ENCODE results near the gene TMOD2. TPM values are rescaled to one million over a fixed set of nuclear protein-coding genes. Genes with fewer than 3 reads are reported as not detected.
A peak's percentile ranks its signal among the peaks of the same experiment; 100 is the strongest.

The TMOD2 gene
- total RNA-seq, 1 donor from 2014 or later: 7.0 TPM

DNA sequence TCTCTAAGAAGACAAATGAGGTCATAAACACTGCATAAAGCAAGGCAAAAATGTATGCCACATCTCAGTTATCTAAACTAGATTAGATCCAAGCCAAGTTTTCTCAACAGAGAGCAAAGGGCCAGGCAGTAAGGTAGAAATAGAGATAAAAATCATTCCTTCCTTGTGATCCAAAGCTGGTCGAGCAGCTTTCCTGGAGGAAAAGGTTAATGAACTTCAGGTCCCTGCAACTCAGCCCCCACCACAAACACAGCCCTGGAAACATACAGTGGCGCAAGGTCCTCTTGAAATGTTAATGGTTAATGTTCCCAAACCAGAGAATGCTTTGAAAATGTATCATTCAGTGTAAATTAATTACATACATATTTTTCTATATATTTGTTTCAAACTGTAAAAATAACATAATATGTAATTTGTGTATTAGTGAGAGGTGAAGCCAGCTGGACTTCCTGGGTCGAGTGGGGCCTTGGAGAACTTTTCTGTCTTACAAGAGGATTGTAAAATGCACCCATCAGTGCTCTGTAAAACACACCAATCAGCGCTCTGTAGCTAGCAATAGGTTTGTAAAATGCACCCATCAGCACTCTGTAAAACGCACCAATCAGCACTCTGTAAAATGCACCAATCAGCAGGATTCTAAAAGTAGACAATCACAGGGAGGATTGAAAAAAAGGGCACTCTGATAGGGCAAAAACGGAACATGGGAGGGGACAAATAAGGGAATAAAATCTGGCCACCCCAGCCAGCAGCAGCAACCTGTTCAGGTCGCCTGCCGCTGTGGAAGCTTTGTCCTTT, 31.0 kb upstream of the TMOD2 start:
- no peaks in the 10 kb centered on the region for H3K27me3 ChIP-seq
- no peaks in the 10 kb centered on the region for H3K4me1 ChIP-seq
- H3K4me3 ChIP-seq: no peak overlapping the region
- no peak overlapping the region for H3K27ac ChIP-seq
- H3K36me3 ChIP-seq: peaks cover 3 to 17% of the 10 kb centered on the region in 2 donors
- no peak for DNase-seq (ENCODE audit: low spot score in 2 of 2)
- intact Hi-C loops (cut with DNase I): no loop called here
- H3K9me3 ChIP-seq: no peaks in the 10 kb centered on the region
- TF ChIP-seq, protein P1, sequence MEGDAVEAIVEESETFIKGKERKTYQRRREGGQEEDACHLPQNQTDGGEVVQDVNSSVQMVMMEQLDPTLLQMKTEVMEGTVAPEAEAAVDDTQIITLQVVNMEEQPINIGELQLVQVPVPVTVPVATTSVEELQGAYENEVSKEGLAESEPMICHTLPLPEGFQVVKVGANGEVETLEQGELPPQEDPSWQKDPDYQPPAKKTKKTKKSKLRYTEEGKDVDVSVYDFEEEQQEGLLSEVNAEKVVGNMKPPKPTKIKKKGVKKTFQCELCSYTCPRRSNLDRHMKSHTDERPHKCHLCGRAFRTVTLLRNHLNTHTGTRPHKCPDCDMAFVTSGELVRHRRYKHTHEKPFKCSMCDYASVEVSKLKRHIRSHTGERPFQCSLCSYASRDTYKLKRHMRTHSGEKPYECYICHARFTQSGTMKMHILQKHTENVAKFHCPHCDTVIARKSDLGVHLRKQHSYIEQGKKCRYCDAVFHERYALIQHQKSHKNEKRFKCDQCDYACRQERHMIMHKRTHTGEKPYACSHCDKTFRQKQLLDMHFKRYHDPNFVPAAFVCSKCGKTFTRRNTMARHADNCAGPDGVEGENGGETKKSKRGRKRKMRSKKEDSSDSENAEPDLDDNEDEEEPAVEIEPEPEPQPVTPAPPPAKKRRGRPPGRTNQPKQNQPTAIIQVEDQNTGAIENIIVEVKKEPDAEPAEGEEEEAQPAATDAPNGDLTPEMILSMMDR (IDR thresholded peaks at IDR 0.05): no peak

DNA sequence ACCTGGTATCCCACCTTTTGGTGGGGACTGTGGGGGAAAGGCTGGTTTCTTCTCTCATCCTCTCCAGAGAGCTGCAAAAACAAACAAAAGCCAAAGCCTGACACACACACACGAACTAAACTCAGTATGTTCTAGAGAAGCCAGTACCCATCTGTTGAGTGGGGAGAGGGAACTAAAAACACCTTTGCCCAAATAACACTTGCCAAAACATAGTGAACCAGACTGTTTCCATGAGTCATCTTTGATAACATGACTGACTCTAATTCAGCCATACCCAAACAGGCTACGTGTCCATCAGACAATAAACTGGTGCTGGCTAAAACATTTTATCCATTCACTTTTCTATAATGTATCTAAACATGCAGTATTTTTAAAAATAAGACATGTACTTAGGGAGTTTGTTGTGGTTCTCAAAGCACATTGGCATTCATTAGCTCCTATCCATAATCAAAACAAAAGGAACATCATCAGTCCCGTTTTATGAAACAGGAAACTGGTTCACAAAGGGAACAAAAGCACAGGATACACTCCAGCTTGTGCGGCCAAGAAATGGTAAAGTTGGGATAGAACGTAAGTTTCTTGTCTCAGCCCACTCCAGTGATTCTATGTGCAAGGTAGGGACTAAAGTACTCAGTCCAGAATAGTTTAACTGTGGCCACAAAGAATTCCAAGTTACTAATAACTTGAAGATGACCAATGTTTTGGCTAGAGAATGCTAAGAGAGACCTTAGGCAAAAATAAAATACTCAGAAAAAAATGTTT, 30.0 kb upstream of the TMOD2 start:
- H3K9me3 ChIP-seq: no peaks in the 10 kb centered on the region
- no peaks in the 10 kb centered on the region for H3K27me3 ChIP-seq
- peaks cover 0 to 8% of the 10 kb centered on the region in 2 donors for H3K4me1 ChIP-seq
- DNase-seq (ENCODE audit: low spot score in 2 of 2): no peak
- no peak overlapping the region for H3K27ac ChIP-seq
- TF ChIP-seq, protein P1 (IDR thresholded peaks at IDR 0.05): no peak
- H3K4me3 ChIP-seq: no peak overlapping the region
- peaks cover 3 to 17% of the 10 kb centered on the region in 2 donors for H3K36me3 ChIP-seq
- intact Hi-C loops (cut with DNase I): no loop called here

DNA sequence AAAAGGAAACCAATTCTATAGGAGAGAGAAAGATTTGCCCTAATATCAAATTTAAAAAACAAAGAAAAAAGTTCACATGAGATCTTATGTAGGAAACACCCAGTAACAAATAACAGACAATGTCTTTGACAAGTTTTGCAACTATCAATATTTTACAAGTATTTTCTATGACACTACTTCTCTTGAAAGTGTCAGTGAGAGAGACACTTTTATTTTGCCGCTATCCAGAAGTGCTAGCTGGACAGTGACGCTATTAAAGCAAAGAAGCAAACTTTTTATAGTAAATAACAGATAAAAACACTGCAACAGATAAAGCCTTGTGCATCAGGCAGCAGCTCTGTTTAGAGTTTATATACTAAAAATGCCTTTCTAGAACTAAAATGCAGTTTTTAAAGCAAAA, 27.2 kb upstream of the TMOD2 start:
- H3K4me1 ChIP-seq: peaks cover 0 to 9% of the 10 kb centered on the region in 2 donors
- no peaks in the 10 kb centered on the region for H3K27me3 ChIP-seq
- no peaks in the 10 kb centered on the region for H3K9me3 ChIP-seq
- no peak overlapping the region for H3K27ac ChIP-seq
- intact Hi-C loops (cut with DNase I): no loop called here
- H3K36me3 ChIP-seq: peaks cover 3 to 17% of the 10 kb centered on the region in 2 donors
- H3K4me3 ChIP-seq: no peak overlapping the region
- TF ChIP-seq, protein P1 (IDR thresholded peaks at IDR 0.05): no peak
- no peak for DNase-seq (ENCODE audit: low spot score in 2 of 2)

DNA sequence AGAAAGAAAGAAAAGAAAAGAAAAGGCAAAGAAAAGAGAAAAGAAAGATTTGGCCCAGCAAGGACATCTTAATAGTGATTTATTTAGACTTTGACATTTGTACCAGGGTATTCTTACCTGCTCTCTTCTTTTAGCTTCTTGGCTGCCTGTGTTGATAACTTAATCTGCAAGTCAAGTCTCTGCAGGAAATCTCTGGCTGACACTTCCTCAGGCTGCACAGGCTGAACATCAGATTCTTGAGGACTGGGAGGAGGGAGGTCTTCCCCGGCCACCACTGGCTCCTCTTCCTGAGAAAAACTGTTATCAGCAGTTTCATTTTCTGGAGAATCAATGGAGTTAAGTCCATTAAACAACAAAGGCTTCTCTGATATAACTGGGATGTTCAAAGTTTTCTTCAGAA, 26.7 kb upstream of the TMOD2 start:
- Histone ChIP-seq H3K27ac (no peak overlapping the region), H3K27me3 (no peaks in the 10 kb centered on the region), H3K4me3 (no peak overlapping the region), H3K4me1 (peaks cover 0 to 9% of the 10 kb centered on the region in 2 donors), H3K36me3 (peaks cover 3 to 17% of the 10 kb centered on the region in 2 donors), H3K9me3 (no peaks in the 10 kb centered on the region)
- TF ChIP-seq, protein P1 (IDR thresholded peaks at IDR 0.05): no peak
- intact Hi-C loops (cut with DNase I): no loop called here
- no peak for DNase-seq (ENCODE audit: low spot score in 2 of 2)

DNA sequence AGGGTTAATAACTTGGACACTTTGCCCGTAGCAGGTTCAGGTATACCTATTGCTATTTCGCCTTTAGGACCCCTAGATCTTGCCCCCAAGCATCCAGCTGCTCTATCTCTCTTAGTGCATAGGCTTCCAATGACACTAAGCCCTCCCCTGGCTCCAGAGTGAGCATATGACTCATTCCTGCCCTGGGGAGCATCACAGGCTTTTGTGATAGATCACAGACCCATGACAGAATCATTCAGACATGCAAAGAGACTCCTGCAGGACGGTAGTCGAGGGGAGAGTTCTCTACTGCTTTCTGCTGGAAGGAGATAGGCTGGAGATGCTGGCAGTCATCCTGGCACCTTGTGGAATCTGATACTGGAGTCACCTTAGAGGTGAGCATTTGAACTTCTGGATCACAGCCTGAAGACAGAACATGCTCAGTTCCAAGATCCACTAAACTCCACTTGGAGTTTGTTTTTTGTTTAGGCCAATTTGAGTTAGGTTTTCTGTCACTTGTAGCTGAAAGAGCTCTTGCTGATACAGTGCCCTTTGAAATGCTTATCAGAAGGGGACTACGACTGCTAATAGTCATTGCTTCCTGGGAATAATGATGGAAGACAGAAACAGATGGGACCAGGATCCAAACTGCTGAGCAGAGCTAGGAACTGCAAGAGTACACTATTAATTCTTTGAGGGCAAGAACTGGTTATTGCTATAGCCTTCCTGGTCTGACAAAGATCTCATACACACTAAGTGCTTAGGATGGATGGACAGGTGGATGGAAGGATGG, 24.9 kb upstream of the TMOD2 start:
- H3K27ac ChIP-seq: no peak overlapping the region
- H3K4me1 ChIP-seq: peaks cover 0 to 9% of the 10 kb centered on the region in 2 donors
- DNase-seq (ENCODE audit: low spot score in 2 of 2): peak in 1 of 2 donors; percentile 66
- intact Hi-C loops (cut with DNase I): no loop called here
- peaks cover 3 to 8% of the 10 kb centered on the region in 2 donors for H3K36me3 ChIP-seq
- TF ChIP-seq, protein P1 (IDR thresholded peaks at IDR 0.05): no peak
- H3K9me3 ChIP-seq: no peaks in the 10 kb centered on the region
- no peak overlapping the region for H3K4me3 ChIP-seq
- no peaks in the 10 kb centered on the region for H3K27me3 ChIP-seq
